T47D (cell line): ENCODE results near the gene P2RY14.
A peak's percentile ranks its signal among the peaks of the same experiment; 100 is the strongest.

Experiments
- DNase-seq, 2 experiments: peaks; one replicate each; pipeline versions ENCODE4 v3.0.0 to v3.0.0-alpha.2; 2011 to 2012; ENCODE audit warnings: low read depth in 1 of 2, low spot score in 1 of 2
- JUND ChIP-seq: IDR thresholded peaks from 2 replicates; pipeline ENCODE4 v1.6.1; 2012; ENCODE audit warnings: low read depth
- in situ Hi-C: cut with HindIII; loops from 2 replicates; pipeline ENCODE4 v1.10.0; 2016; ENCODE audit warnings: low sequenced_read_pairs, low pct_unique_long_range_greater_than_20kb

The P2RY14 gene

DNA sequence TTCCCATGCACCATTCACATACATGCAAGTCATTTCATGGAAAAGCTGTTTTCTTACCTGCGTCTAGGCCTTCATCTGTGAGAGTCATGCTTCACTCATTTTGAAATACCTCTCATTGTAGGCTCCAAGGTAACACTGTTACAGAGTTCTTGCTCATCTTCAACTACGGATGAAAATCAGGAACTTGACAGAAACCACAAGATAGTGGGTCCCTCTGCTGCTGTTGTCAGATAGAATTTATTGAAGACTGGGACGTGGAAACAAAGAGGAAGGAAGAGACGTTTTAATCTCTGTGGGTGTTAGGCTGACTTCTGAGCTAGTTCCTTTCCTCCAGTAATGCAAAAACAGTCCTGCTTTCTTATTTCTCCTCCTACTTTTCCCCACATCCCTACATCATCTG lies at the start of gene P2RY14:
Gene P2RY14, minus strand, starts transcription at position 313 of the 400 bp plus-strand sequence. CDS start 64,226 bp downstream, outside the sequence.
- DNase-seq, result no peak
- TF ChIP-seq JUND, result no peak
- in situ Hi-C loops, result no loop called here

DNA sequence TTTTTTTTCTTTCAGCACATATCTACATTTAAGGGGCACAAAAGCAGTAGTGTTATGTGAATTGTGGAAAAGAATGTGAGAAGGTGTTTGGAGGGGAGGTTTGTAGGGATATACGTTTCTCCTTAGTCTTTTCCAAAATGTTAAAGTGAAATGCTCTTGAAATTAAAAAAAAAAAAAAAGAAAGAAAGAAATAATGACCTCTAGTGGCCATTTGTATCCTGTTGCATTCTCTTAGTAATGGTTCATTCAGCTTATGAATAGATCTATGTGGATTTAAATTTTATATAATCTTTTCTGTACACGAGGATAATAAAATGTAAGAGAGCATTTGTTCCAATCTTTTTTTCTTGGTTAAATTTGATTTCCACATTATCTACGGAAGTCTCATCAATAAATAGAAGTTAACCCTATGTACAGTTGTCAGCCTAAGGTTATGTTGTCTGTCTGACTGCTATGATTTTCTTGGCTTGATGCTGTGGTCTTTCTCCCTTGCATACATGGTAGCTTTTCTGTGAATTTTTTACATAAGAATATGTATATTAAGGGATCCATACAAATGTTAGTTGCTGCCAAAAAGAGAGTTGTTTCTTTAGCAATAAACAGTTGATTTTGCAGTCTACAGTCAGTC lies 49.3 kb upstream of the P2RY14 start:
- TF ChIP-seq JUND, result no peak
- in situ Hi-C loops, result no loop called here
- peak in 1 of 2 experiments; percentile 54 for DNase-seq

DNA sequence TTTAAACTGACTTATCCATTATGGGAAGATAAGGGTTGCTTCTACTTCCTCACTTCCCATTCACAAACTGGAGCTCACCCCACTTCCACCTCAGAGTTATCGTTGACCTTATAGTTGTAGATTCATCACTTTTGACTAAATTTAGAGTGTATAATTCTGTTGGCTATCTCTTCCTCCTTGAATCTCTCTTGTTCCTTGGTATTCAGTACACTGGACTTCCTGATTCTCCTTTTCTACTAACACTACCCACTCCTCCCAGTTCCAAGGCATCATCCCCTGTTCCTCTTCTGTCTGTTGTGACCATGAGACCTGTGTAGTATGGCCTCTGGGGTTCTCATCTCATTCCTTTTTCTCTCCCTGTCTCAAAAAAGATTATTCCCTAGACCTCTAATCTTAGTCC lies 44.2 kb upstream of the P2RY14 start:
- in situ Hi-C loops, result no loop called here
- no peak for TF ChIP-seq JUND
- no peak for DNase-seq

DNA sequence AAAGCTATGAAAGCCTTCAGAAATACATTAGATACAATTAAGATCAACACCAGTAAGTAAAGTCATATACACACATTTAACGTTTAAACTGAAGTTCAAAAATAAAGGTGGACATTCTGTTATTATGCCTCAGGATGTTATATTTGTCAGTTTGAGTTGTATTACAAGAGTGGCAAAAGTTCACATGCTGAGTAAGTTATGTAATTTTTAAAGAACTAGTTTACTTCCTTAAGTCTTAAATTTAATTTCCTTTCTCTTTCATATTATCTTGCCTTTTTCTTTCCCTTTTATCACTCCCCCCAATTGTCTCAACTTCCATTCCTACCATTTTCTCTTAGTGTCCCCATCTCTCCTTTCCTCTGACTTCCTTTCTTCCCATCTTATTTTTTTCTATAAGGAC lies 43.2 kb upstream of the P2RY14 start:
- no peak for TF ChIP-seq JUND
- no peak for DNase-seq
- in situ Hi-C loops, result no loop called here

- no peak for DNase-seq
- no peak for TF ChIP-seq JUND
- in situ Hi-C loops, result no loop called here
Measured at GRCh38 chr3:151320131-151320530, 41.8 kb upstream of the P2RY14 start.

GRCh38 chr3:151319628-151320027 lies 41.3 kb upstream of the P2RY14 start:
- in situ Hi-C loops, result no loop called here

DNA sequence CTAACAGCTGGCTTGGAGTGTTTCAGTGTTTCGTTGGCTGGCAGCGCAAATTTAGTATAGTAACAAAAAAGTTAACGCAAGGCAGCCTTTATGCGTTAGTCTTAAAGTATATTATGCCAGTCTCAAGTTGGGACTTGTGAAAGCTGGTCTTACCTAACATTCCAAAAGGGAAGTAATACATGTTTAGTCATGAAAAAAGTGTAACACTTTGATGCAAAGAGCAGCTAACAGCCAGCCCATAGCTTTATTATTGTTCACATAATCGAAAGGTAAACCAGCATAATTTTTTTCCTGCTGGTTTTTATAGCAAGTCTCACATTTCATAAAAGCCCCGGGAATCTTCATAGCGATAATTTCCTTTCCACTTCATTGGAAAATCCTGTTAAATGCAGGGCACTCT lies 40.6 kb upstream of the P2RY14 start:
- in situ Hi-C loops, result no loop called here
- no peak for DNase-seq
- no peak for TF ChIP-seq JUND

More at GRCh38 chr3:151319628-151320027, 41.3 kb upstream of the P2RY14 start:
- no peak for TF ChIP-seq JUND
- DNase-seq, result no peak

- in situ Hi-C loops, result no loop called here
Measured at GRCh38 chr3:151318313-151318712, 40.0 kb upstream of the P2RY14 start.

DNA sequence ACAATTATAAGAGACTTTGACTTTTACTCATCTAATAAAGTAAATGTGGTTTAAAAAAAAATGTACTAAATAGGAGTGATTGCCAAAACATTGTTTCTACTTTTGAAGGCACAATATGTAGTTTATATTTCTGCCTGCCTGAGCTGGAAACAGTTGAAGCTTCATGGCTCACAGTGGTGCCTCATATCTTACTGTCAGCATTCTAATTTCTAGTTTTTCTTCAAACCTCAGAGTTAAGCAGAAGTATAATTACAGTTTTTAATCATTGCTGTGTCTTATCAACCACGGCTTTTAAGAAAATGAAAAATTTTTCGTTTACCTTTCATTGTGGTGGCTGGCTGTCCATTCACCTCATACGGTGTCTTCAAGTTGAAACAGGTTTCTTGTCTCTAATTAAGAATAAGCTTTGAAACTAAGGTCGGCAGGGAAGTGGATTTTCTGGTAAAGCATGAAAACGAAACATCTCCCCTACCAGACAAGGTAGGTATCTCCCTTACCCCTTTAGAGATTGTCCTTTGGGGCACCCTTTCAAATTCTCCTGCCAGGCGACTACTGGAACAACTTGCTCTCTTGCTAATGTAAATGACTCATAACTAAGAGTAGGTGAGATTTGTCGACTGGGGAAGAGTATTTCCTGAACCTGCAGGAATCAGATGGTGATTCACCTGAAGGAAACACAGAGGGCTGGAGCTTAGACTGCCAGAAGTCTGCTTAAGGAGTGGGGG lies 38.1 kb upstream of the P2RY14 start, which contains the start of gene GPR87:
Gene GPR87, minus strand, starts transcription at position 554 of the 725 bp plus-strand sequence. CDS start 16,720 bp downstream, outside the sequence.
- DNase-seq, result peak in 1 of 2 experiments; percentile 69
- in situ Hi-C loops, result no loop called here
- TF ChIP-seq JUND, result no peak

More at GRCh38 chr3:151318313-151318712, 40.0 kb upstream of the P2RY14 start:
- TF ChIP-seq JUND, result no peak
- DNase-seq, result no peak

DNA sequence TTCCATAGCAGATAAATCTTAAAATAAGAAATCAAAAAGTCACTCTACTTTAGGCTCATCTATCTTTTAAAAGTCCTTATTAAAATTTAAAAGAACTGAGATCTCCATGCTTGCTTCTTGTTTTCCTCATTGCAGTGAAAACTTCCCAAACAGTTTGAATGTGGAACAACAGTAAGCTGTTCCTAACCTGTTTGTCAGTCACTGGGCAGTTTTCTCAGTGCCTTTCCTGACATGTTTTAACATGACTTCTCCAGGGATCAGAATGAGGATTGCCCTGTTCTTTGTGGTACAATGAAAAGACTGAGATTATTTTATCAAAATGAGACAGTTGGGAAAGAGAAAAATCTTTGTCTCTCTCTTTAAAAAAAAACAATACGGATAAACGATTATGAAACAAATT lies 37.5 kb upstream of the P2RY14 start:
- in situ Hi-C loops, result no loop called here
- no peak for TF ChIP-seq JUND
- DNase-seq, result peak in 1 of 2 experiments; percentile 45

- DNase-seq, result no peak
- in situ Hi-C loops, result no loop called here
- TF ChIP-seq JUND, result no peak
Measured at GRCh38 chr3:151315136-151315535, 36.8 kb upstream of the P2RY14 start.

- in situ Hi-C loops, result no loop called here
- DNase-seq, result no peak
- TF ChIP-seq JUND, result no peak
Measured at GRCh38 chr3:151314593-151314992, 36.3 kb upstream of the P2RY14 start.

DNA sequence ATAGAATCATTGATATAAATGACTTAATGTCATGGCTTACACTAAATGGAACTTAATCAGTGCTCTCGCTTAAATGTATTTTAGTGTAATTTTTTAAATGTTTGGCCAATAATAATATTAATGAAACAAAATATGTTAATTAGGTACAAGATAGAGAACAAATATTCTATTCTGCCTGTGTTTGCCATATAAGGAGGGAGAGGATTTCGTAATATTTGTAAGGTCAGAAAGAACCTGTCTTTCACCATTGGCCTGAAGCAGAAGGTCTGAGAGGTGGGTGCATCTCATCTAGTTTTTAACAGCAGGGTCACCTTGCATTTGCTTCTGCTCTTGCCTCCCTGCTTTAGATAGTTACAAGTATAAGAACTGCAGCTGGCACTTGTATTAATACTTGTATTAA lies 35.8 kb upstream of the P2RY14 start:
- TF ChIP-seq JUND, result no peak
- in situ Hi-C loops, result no loop called here
- no peak for DNase-seq
